Thymus (tissue), 11 donors: ENCODE measurements around the gene IRX5. TPM values are rescaled to one million over a fixed set of nuclear protein-coding genes. Genes with fewer than 3 reads are reported as not detected.

Experiments used
- DNase-seq, 9 donors: peaks; one replicate each; pipeline ENCODE4 v3.0.0-alpha.2; 2013; ENCODE audit warnings: low spot score in 9 of 9, low read depth in 6 of 9, missing footprints in 1 of 9
- H3K27ac ChIP-seq, 2 donors: one replicate each; pipeline ENCODE4 v1.5.1; 2013; ENCODE audit warnings: control low read depth in 1 of 2, low read depth in 1 of 2, low read length in 1 of 2, mild to moderate bottlenecking in 1 of 2, moderate library complexity in 1 of 2
- H3K27me3 ChIP-seq, 2 donors: one replicate each; pipeline ENCODE4 v1.5.1; 2013; ENCODE audit warnings: low read length in 1 of 2; ENCODE audit not compliant: control insufficient read depth in 2 of 2, insufficient read depth in 1 of 2
- H3K36me3 ChIP-seq, 2 donors: one replicate each; pipeline ENCODE4 v1.5.1; 2013; ENCODE audit warnings: low read length in 1 of 2, mild to moderate bottlenecking in 1 of 2, moderate library complexity in 1 of 2; ENCODE audit not compliant: control insufficient read depth in 2 of 2, insufficient read depth in 2 of 2
- H3K4me1 ChIP-seq, 2 donors: one replicate each; pipeline ENCODE4 v1.5.1; 2013; ENCODE audit warnings: low read length in 2 of 2; ENCODE audit not compliant: control insufficient read depth in 2 of 2, insufficient read depth in 2 of 2
- H3K4me3 ChIP-seq, 2 donors: one replicate each; pipeline ENCODE4 v1.5.1; 2013; ENCODE audit warnings: low read length in 2 of 2, control low read depth in 1 of 2, mild to moderate bottlenecking in 1 of 2
- H3K9me3 ChIP-seq, 2 donors: one replicate each; pipeline ENCODE4 v1.5.1; 2013; ENCODE audit warnings: low read length in 1 of 2, mild to moderate bottlenecking in 1 of 2; ENCODE audit not compliant: control insufficient read depth in 2 of 2, insufficient read depth in 1 of 2
- WGBS: extraction: QIAGEN DNeasy Blood & Tissue Kit; methylation state at CpG from one replicate; pipeline ENCODE4 v1.1.7; 2013; 5-methylcytosine and 5-hydroxymethylcytosine counted together
- polyA plus RNA-seq: library from polyadenylated mRNA; stranded (reverse); fragments of 200-250 nt; gene quantifications from one replicate; pipeline ENCODE4 v1.2.3, GENCODE V29; 2013
- total RNA-seq: library from RNA; stranded (reverse); fragments of 120-200 nt; gene quantifications from one replicate; pipeline ENCODE4 v1.2.4, GENCODE V29; 2013
- donor health status: healthy.

The IRX5 gene
- total and polyA plus RNA-seq, 2 donors: 0.61 to 0.87 TPM

DNA sequence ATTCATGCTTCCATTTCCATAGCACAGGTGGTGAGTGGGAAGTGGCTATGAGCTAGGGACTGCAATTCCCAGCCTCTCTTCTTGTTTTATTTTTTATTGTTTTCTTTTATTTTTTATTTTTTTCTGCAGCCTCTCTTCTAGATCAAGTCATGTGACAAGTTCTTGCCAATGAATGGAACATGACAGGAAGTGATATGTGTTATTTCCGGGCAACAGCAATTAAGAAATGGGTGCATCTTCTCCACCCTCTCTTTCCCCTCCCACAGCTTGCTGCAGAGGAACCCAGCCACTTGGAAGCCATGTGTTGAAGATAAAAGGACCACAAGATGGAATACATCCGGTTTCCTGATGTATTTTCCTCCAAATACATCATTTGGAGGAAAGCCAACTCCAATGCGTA, 23.6 kb downstream of the IRX5 start:
- Histone ChIP-seq H3K27ac (no peak overlapping the region), H3K27me3 (peaks cover 0 to 9% of the 10 kb centered on the region in 2 donors), H3K9me3 (no peaks in the 10 kb centered on the region), H3K36me3 (no peaks in the 10 kb centered on the region), H3K4me3 (no peak overlapping the region), H3K4me1 (no peaks in the 10 kb centered on the region)
- DNase-seq: no peak
- WGBS: 75% methylated on average over 3 of the region's 3 CpGs

DNA sequence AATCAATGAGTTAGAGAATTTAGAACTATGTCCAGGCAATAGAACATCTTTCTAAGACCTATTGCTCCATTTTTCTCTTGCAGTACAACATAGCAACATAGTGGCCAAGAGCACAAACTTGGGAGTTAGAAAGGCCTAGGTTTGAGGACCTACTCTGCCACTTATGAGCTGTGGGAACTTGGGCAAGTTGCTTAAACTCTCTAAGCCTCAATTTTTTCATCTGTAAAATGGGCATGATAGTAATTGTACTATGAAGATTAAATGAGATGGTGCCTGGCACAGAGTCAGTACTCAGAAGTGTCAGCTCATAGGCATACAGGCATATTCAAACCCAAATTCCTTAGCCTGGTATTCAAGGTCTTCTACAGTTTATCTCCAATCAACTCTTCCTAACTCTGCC, 25.1 kb downstream of the IRX5 start:
- H3K9me3 ChIP-seq: no peaks in the 10 kb centered on the region
- H3K36me3 ChIP-seq: no peaks in the 10 kb centered on the region
- no peak overlapping the region for H3K27ac ChIP-seq
- H3K27me3 ChIP-seq: peaks cover 0 to 2% of the 10 kb centered on the region in 2 donors
- H3K4me3 ChIP-seq: no peak overlapping the region
- H3K4me1 ChIP-seq: no peaks in the 10 kb centered on the region
- no peak for DNase-seq

DNA sequence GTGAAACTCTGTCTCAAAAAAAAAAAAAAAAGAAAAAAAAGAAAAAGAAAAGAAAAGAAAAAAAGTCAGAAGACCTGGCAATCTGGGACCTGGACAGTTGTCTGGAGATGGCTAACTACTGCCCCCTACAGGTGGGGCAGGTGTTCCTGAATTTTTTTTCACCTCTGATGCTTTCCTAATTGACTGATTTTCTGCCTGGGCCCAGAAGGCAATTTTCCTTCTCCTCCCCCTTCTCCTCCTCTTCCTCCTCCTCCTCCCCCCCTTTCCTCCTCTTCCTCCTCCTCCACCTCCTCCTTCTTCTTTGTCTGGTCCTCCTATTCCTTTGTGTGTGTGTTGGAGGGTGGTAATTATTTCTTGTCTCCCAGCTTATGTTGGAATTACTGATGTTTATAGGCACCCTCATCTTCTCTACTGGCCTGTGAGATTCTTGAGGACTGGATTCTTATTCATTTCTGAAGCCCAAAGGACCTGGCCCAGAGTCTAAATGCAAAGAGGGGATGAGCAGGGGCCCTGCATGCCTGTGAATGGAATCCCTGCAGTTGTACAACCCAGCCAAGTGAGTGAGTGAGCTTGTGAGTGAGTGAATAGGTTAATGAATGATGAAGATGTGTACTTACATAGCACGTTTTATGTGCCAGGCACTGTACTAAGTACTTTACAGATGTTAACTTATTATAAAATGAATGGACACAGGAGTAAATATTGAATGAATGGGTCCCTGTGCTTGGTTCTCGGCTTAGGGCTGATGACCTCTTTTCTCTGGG, 26.9 kb downstream of the IRX5 start:
- Histone ChIP-seq H3K9me3 (no peaks in the 10 kb centered on the region), H3K27me3 (peaks cover 0 to 2% of the 10 kb centered on the region in 2 donors), H3K4me3 (no peak overlapping the region), H3K36me3 (no peaks in the 10 kb centered on the region), H3K27ac (no peak overlapping the region), H3K4me1 (no peaks in the 10 kb centered on the region)
- DNase-seq: peak in 3 of 9 donors; percentile 38 to 62 (median 58)
- WGBS: 87% methylated on average over 2 of the region's 2 CpGs

DNA sequence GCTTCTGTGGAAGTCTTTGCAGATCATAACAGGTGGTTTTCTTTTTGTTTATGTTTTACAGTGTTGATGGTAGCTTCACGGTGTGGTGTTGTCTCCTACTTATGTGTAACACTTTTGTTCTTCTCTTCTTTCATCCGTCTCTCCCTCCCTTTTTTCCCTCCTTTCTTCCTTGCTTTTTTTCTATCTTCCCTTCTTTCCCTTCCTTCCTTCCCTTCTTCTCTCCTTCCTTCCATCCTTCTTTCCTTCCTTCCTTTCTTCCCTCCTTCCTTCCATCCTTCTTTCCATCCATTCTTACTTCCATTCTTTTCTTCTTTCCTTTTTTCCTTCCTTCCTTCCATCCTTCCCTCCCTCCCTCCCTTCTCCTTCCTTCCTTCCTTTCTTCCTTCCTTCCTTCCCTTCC, 31.4 kb downstream of the IRX5 start:
- H3K27ac ChIP-seq: no peak overlapping the region
- H3K9me3 ChIP-seq: no peaks in the 10 kb centered on the region
- DNase-seq: no peak
- WGBS: 90% methylated on average over 2 of the region's 2 CpGs
- H3K4me1 ChIP-seq: no peaks in the 10 kb centered on the region
- H3K4me3 ChIP-seq: no peak overlapping the region
- H3K36me3 ChIP-seq: no peaks in the 10 kb centered on the region
- H3K27me3 ChIP-seq: no peaks in the 10 kb centered on the region

DNA sequence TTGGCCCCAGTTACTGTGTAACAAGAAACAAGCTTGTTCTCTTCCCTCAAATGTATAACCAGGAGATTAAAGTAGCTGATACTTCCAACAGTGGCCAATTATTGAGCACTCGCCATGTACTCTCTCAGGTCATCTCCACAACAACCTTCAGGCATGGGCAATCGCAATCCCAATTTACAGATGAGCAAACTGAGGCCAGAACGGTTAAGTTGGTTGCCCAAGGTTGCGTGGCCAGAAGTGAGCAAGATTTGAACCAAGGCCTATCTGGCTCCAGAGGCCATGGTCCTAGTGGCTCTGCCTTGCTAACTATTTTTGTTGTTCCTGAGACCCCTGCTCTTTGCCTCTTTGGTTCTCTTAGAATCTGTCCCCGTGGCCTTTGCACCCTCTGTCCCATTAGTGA, 33.6 kb downstream of the IRX5 start:
- H3K27me3 ChIP-seq: no peaks in the 10 kb centered on the region
- no peak overlapping the region for H3K27ac ChIP-seq
- WGBS: 92% methylated on average over 5 of the region's 5 CpGs
- H3K4me3 ChIP-seq: no peak overlapping the region
- H3K4me1 ChIP-seq: no peaks in the 10 kb centered on the region
- H3K9me3 ChIP-seq: no peaks in the 10 kb centered on the region
- no peak for DNase-seq
- no peaks in the 10 kb centered on the region for H3K36me3 ChIP-seq

DNA sequence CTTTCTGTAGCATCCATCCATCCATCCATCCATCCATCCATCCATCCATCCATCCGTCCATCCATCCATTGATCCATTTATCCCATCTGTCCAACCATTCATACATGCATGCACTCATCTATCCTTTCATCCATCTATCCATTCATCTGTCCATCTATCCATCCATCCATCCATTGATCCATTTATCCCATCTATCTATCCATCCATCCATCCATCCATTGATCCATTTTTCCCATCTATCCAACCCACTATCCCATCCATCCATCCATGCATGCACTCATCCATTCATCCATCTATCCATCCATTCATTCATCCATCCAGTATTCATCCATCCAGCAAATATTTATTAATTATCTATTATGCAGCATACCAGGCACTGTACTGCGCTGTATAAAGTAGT, 34.8 kb downstream of the IRX5 start:
- H3K4me3 ChIP-seq: no peak overlapping the region
- no peaks in the 10 kb centered on the region for H3K27me3 ChIP-seq
- H3K36me3 ChIP-seq: no peaks in the 10 kb centered on the region
- H3K9me3 ChIP-seq: no peaks in the 10 kb centered on the region
- H3K4me1 ChIP-seq: no peaks in the 10 kb centered on the region
- WGBS: 38% methylated on average over 2 of the region's 2 CpGs
- H3K27ac ChIP-seq: no peak overlapping the region
- DNase-seq: no peak

DNA sequence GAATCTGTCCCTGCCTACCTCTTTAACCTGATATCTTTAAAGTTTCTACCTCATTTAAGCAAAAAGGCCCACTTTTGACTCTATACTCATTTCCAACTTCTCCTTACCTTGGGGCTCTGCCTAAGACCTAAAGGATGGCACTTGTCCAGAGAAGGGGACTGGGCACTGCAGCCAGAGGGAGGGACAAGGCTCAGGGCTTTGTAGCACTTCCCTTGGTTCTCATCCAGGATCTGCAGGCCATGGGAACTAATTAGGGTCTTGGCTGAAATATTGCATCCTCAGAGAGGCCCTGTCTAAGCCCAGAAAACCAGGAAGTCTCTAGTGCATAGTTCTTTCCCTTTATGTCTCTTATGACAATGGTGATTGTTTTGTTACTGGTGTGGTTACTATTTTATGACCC, 37.3 kb downstream of the IRX5 start:
- DNase-seq: no peak
- Histone ChIP-seq H3K4me3 (no peak overlapping the region), H3K36me3 (no peaks in the 10 kb centered on the region), H3K4me1 (no peaks in the 10 kb centered on the region), H3K27me3 (no peaks in the 10 kb centered on the region), H3K9me3 (no peaks in the 10 kb centered on the region), H3K27ac (no peak overlapping the region)

DNA sequence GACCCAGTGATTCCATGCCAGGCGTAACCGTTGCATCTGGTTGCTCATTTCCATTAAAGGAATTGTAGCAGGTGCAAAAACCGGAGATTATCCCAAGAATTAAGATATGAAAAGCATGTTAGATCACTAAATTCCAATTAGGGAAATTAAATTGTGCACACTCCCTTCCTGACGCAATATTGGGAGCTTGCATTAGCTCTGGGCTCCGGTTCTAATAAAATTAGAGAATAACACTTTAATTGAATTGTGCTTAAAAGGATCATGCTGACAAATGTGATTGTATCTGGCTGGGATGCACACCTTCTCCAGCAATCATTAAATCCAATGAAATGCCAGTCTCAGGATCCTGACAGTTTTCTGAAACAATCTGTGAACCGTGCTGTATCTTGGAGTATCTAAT, 38.1 kb downstream of the IRX5 start:
- Histone ChIP-seq H3K27ac (no peak overlapping the region), H3K4me1 (no peaks in the 10 kb centered on the region), H3K9me3 (no peaks in the 10 kb centered on the region), H3K36me3 (no peaks in the 10 kb centered on the region), H3K4me3 (no peak overlapping the region), H3K27me3 (no peaks in the 10 kb centered on the region)
- DNase-seq: no peak
- 96% methylated on average over 6 of the region's 6 CpGs for WGBS

DNA sequence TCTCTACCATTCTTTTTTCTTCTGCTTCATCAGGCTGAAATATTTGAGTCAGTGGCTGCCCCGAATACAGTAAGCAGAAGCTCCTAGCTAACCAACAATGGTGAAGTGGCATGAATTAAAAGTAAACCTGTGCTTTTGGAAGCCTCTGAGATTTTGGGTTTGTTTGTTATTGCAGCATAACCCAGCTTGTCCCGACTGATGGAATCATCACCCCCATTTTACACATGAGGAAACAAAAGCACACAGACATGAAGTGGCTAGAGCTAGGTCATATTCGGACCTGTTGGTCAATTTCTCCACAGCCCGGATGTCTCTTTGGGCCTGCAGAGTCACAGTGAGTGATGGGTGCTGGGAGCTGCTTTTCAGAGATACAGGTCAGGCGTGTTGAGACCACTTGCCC, 39.4 kb downstream of the IRX5 start:
- no peaks in the 10 kb centered on the region for H3K36me3 ChIP-seq
- no peak for DNase-seq
- H3K4me3 ChIP-seq: no peak overlapping the region
- no peaks in the 10 kb centered on the region for H3K9me3 ChIP-seq
- H3K27me3 ChIP-seq: no peaks in the 10 kb centered on the region
- H3K27ac ChIP-seq: no peak overlapping the region
- no peaks in the 10 kb centered on the region for H3K4me1 ChIP-seq
- 97% methylated on average over 5 of the region's 5 CpGs for WGBS
